WI38 (cell line): ENCODE data around the gene BNIP1.

Experiments used
- H3K4me3 ChIP-seq: 2 replicates; pipeline ENCODE4 v1.5.1; 2011; ENCODE audit warnings: low read depth, mild to moderate bottlenecking, control low read depth, low read length
- CTCF ChIP-seq: IDR thresholded peaks from 2 replicates; pipeline ENCODE4 v1.5.1; 2012; ENCODE audit warnings: low read depth, mild to moderate bottlenecking, control low read depth, low read length

The BNIP1 gene

GRCh38 chr5:173165177-173166016 is 21.1 kb downstream of the BNIP1 start:
- no peak for TF ChIP-seq CTCF
- no peak overlapping the region for H3K4me3 ChIP-seq

- H3K4me3 ChIP-seq: no peak overlapping the region
- no peak for TF ChIP-seq CTCF
Measured at GRCh38 chr5:173172166-173172565, 27.8 kb downstream of the BNIP1 start.

GRCh38 chr5:173175523-173175922 is 31.2 kb downstream of the BNIP1 start:
- H3K4me3 ChIP-seq: no peak overlapping the region
- no peak for TF ChIP-seq CTCF

GRCh38 chr5:173178369-173178910 is 34.1 kb downstream of the BNIP1 start:
- no peak overlapping the region for H3K4me3 ChIP-seq
- no peak for TF ChIP-seq CTCF

GRCh38 chr5:173180331-173180730 is 36.0 kb downstream of the BNIP1 start:
- no peak overlapping the region for H3K4me3 ChIP-seq
- no peak for TF ChIP-seq CTCF

GRCh38 chr5:173187054-173187743 is 42.9 kb downstream of the BNIP1 start:
- TF ChIP-seq CTCF: no peak
- no peak overlapping the region for H3K4me3 ChIP-seq

- no peak for TF ChIP-seq CTCF
- no peak overlapping the region for H3K4me3 ChIP-seq
Measured at GRCh38 chr5:173188280-173188679, 43.9 kb downstream of the BNIP1 start.
